ENCODE measurements around the gene MTAP.

DNA sequence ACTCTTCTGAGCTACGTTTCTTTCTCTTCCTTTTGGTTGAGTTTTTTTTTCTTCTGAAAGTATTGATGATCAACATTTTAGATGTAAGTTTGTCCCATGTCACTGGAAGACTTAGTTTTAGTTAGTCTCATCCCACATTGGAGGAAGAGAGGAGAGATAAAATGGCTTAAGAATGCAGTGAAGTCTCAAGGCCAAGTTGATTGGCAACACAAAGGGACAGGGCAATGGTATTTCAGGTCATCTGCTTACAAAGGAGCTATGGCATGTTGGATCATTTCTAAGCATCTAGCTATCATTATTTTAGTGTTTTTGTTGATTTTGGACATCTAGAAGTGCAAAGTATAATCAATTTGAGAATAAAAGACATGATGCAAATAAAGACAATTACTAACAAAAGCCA, 133.2 kb downstream of the MTAP start:
- TF ChIP-seq, protein P1, sequence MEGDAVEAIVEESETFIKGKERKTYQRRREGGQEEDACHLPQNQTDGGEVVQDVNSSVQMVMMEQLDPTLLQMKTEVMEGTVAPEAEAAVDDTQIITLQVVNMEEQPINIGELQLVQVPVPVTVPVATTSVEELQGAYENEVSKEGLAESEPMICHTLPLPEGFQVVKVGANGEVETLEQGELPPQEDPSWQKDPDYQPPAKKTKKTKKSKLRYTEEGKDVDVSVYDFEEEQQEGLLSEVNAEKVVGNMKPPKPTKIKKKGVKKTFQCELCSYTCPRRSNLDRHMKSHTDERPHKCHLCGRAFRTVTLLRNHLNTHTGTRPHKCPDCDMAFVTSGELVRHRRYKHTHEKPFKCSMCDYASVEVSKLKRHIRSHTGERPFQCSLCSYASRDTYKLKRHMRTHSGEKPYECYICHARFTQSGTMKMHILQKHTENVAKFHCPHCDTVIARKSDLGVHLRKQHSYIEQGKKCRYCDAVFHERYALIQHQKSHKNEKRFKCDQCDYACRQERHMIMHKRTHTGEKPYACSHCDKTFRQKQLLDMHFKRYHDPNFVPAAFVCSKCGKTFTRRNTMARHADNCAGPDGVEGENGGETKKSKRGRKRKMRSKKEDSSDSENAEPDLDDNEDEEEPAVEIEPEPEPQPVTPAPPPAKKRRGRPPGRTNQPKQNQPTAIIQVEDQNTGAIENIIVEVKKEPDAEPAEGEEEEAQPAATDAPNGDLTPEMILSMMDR (IDR thresholded peaks at IDR 0.05 in 2 of 3, conservative IDR thresholded peaks at IDR 0.05 in 1 of 3; ENCODE audit: borderline replicate concordance in 1 of 3, insufficient read depth in 1 of 3, low read depth in 2 of 3, low read length in 2 of 3): no peak
- TF ChIP-seq EZH2 (IDR thresholded peaks at IDR 0.05) (no peak), CEBPB (IDR thresholded peaks at IDR 0.05; ENCODE audit: low read depth) (no peak)

All from HCT116 (cell line).